ENCODE results near the gene SSTR1. TPM values are rescaled to one million over a fixed set of nuclear protein-coding genes. Genes with fewer than 3 reads are reported as not detected.

The SSTR1 gene
- total RNA-seq = 0.87 and 1.2 TPM in 2 replicates

GRCh38 chr14:38207736-38208617, at the start of gene SSTR1:
Gene SSTR1, plus strand, starts transcription at chr14:38207904. Its CDS starts 1,486 bp downstream, at chr14:38209390.

GRCh38 chr14:38255673-38256532, 48.2 kb downstream of the SSTR1 start, which contains the start of gene CLEC14A:
Gene CLEC14A, minus strand, starts transcription at chr14:38256093. Its CDS starts 71 bp downstream, at chr14:38256022.

Other genes with a start within 250 kb of the SSTR1 start
- 2.2 and 15.9 TPM in 2 replicates for gene CLEC14A, start 48.2 kb downstream of the SSTR1 start, total RNA-seq